K562 (cell line): Measurements from ENCODE around the gene PYGM. TPM values are rescaled to one million over a fixed set of nuclear protein-coding genes. Genes with fewer than 3 reads are reported as not detected.

Experiments used
- ARID2 ChIP-seq: fragments of 450-650 bp; IDR thresholded peaks from 2 replicates; pipeline ENCODE4 v1.6.1; 2017; ENCODE audit warnings: antibody characterized with exemption, mild to moderate bottlenecking
- ATF7 ChIP-seq: fragments of 450-650 bp; IDR thresholded peaks from 2 replicates; pipeline ENCODE4 v1.7.1; 2014; ENCODE audit warnings: mild to moderate bottlenecking, moderate library complexity
- CBX2 ChIP-seq: fragments of 200-600 bp; sonication (generic); IDR thresholded peaks from one replicate; pipeline ENCODE4 v1.6.1; 2012; ENCODE audit warnings: mild to moderate bottlenecking, low read length, inconsistent platforms; ENCODE audit not compliant: insufficient read depth, poor library complexity, severe bottlenecking
- CTCF ChIP-seq, 3 experiments: IDR thresholded peaks in 2 of 3; conservative IDR thresholded peaks in 1 of 3; 2 replicates each; pipeline ENCODE4 v1.5.1; 2011 to 2012; ENCODE audit warnings: low read length in 3 of 3, mild to moderate bottlenecking in 3 of 3, control low read depth in 2 of 3, improper control_type of control experiment in 1 of 3, inconsistent platforms in 1 of 3, low read depth in 1 of 3, mixed read lengths in 1 of 3, moderate library complexity in 1 of 3; ENCODE audit not compliant: insufficient read depth in 2 of 3
- E2F6 ChIP-seq, 2 experiments: IDR thresholded peaks; 2 replicates each; pipeline ENCODE4 v1.6.1; 2011; ENCODE audit warnings: borderline replicate concordance in 1 of 2, control low read depth in 1 of 2, low read depth in 1 of 2, low read length in 1 of 2, mild to moderate bottlenecking in 1 of 2, mixed read lengths in 1 of 2, moderate library complexity in 1 of 2; ENCODE audit not compliant: insufficient read depth in 1 of 2, insufficient read length in 1 of 2, poor library complexity in 1 of 2, severe bottlenecking in 1 of 2; ENCODE audit errors: extremely low read depth in 1 of 2
- HNRNPK ChIP-seq: fragments of 200-400 bp; formaldehyde crosslinking; IDR thresholded peaks from one replicate; pipeline ENCODE4 v1.6.1; 2018; ENCODE audit warnings: mild to moderate bottlenecking, low read depth, low read length; ENCODE audit not compliant: poor library complexity, severe bottlenecking
- HNRNPL ChIP-seq: fragments of 200-400 bp; formaldehyde crosslinking; IDR thresholded peaks from 2 replicates; pipeline ENCODE4 v1.6.1; 2017; ENCODE audit warnings: low read depth, mild to moderate bottlenecking, low read length
- KDM2B ChIP-seq: fragments of 250-450 bp; sonication (Bioruptor Pico); IDR thresholded peaks from 2 replicates; pipeline ENCODE4 v1.8.0; 2021; ENCODE audit warnings: mild to moderate bottlenecking, moderate library complexity
- MXI1 ChIP-seq: IDR thresholded peaks from 2 replicates; pipeline ENCODE4 v1.6.1; 2011; ENCODE audit warnings: low read depth, mild to moderate bottlenecking, improper control_type of control experiment, low read length
- MYBL2 ChIP-seq, 2 experiments: fragments of 450-650 bp in 1 of 2; sonication (generic) in 1 of 2; formaldehyde crosslinking in 1 of 2; IDR thresholded peaks; 2 replicates each; pipeline versions ENCODE4 v1.6.1 to v1.8.1; 2017 to 2022; ENCODE audit warnings: borderline replicate concordance in 1 of 2, inconsistent platforms in 1 of 2, low read depth in 1 of 2, mild to moderate bottlenecking in 1 of 2, missing genetic modification reagents in 1 of 2, moderate library complexity in 1 of 2
- RBM25 ChIP-seq: fragments of 200-400 bp; formaldehyde crosslinking; IDR thresholded peaks from 2 replicates; pipeline ENCODE4 v1.6.1; 2018; ENCODE audit warnings: low read length, low read depth, moderate library complexity; ENCODE audit not compliant: severe bottlenecking
- RBM34 ChIP-seq: fragments of 200-400 bp; formaldehyde crosslinking; IDR thresholded peaks from 2 replicates; pipeline ENCODE4 v1.6.1; 2018; ENCODE audit warnings: low read length, borderline replicate concordance; ENCODE audit not compliant: insufficient read depth
- SAFB ChIP-seq: fragments of 200-400 bp; formaldehyde crosslinking; IDR thresholded peaks from 2 replicates; pipeline ENCODE4 v1.6.1; 2017; ENCODE audit warnings: low read depth, low read length, borderline replicate concordance
- SP1 ChIP-seq: sonication (generic); formaldehyde crosslinking; IDR thresholded peaks from 2 replicates; pipeline ENCODE4 v1.8.1; 2022; ENCODE audit warnings: mild to moderate bottlenecking, missing genetic modification reagents
- TBP ChIP-seq: optimal IDR thresholded peaks from 2 replicates; pipeline ENCODE3; 2011; ENCODE audit warnings: low read depth, low read length, improper control_type of control experiment
- VEZF1 ChIP-seq: fragments of 200-800 bp; sonication (Bioruptor generic); IDR thresholded peaks from 2 replicates; pipeline ENCODE4 v1.6.1; 2017; ENCODE audit warnings: missing genetic modification characterization, missing compliant biosample characterization
- polyA plus RNA-seq, 8 experiments: library from polyadenylated mRNA; depleted of rRNA in 4 of 8; stranded (reverse) in 5 of 8; unstranded in 3 of 8; fragments of >200 nt; fragmentation: Nextera tagmentation in 2 of 8; fragmentation: Illumina TruSeq in 1 of 8; extraction: Ambion mirVana in 2 of 8; extraction: Trizol in 1 of 8; gene quantifications; 2 replicates each; pipeline versions ENCODE4 v1.2.1 to v1.2.3, GENCODE V29; 2011 to 2014; ENCODE audit warnings: inconsistent platforms in 1 of 8, missing spikeins in 1 of 8
- total RNA-seq, 7 experiments: library from RNA; depleted of rRNA in 6 of 7; stranded (reverse); fragments of >200 nt in 6 of 7; fragmentation: Illumina TruSeq in 2 of 7; extraction: Trizol in 2 of 7; gene quantifications; 2 replicates each; pipeline versions ENCODE4 v1.2.1 to v1.2.3, GENCODE V29; 2011 to 2021; ENCODE audit warnings: low replicate concordance in 1 of 7
- TF ChIP-seq, protein P1 (sequence below): fragments of 450-650 bp; formaldehyde crosslinking; IDR thresholded peaks from 2 replicates; pipeline ENCODE4 v1.4.0; 2020; ENCODE audit warnings: mild to moderate bottlenecking, moderate library complexity
- TF ChIP-seq, protein P2 (sequence below): fragments of 450-650 bp; IDR thresholded peaks from 2 replicates; pipeline ENCODE4 v1.6.1; 2016

Gene PYGM
- total and polyA plus RNA-seq, 9 of the 15 experiments (the other 6 are each of a cell fraction or from before 2014, with no cell fraction given), result 0.07 to 1.5 (median 0.68) TPM

DNA sequence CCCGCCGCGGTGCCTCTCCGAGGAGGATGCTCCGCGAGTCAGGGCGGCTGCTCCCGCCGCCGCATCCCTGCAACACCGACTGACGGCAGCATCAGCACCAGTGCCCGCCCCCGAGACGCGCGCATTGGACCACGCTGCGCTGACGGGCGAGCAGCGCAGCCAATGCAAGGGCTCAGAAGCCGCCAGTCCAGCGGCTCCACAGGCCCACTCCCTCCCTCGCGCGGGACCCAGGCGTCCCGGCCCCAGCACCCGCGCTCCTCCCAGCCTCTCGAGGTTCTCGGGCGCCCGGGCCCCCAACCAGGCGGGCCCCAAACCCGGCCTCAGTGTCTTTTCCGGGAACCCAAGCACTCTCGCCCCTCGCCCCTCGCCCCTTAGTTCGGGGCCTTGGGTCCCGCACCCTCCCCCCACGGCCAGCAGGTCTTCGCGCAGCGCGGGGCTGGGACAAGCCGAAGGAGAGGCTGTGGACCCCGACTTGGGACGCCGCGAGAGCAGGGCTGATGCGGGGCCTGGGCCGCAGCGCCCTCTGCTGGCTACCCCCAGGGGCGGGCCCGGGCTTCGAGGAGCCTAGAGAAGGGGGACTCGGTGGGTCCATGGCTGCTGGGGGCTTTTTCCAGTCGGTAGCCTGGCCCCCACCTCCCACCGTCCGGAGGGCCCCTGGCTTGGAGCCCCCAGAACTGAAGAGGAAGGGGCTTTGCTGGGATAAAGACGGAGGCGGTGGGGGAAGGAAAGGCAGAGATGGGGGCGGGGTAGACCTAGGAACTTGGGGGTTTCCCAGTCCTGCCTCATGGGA lies 36.5 kb downstream of the PYGM start, which contains the start of gene NRXN2 (continued):
- TF ChIP-seq VEZF1 (CRISPR knock-in tag) (peak; percentile 34; the same call in 1 of the 2 replicates), E2F6 (IDR thresholded peaks at IDR 0.05; ENCODE audit: borderline replicate concordance in 1 of 2, extremely low read depth in 1 of 2, insufficient read depth in 1 of 2, insufficient read length in 1 of 2, low read depth in 1 of 2, low read length in 1 of 2, poor library complexity in 1 of 2, severe bottlenecking in 1 of 2) (peak in 1 of 2 experiments; percentile 27), CBX2 (no peak), RBM34 (no peak), SP1 (CRISPR knock-in tag) (peak; percentile 73), RBM25 (peak; percentile 100), CTCF (IDR thresholded peaks at IDR 0.05 in 2 of 3, conservative IDR thresholded peaks at IDR 0.05 in 1 of 3; ENCODE audit: insufficient read depth in 2 of 3, low read depth in 1 of 3, low read length in 3 of 3) (peak; percentile 85 to 89 (median 88)), MYBL2 (IDR thresholded peaks at IDR 0.05; ENCODE audit: low read depth) (no peak), MYBL2 (CRISPR knock-in tag; IDR thresholded peaks at IDR 0.05; ENCODE audit: borderline replicate concordance) (no peak), KDM2B (CRISPR knock-in tag) (peak; percentile 75; the same call in 1 of the 2 replicates), ATF7 (0 out of 2 replicates have a peak, but pooled peaks have one; percentile 27), HNRNPK (peak; percentile 16), ARID2 (peak; percentile 65; the same call in 1 of the 2 replicates), HNRNPL (0 out of 2 replicates have a peak, but pooled peaks have one; percentile 30), SAFB (0 out of 2 replicates have a peak, but pooled peaks have one; percentile 23), TBP (no peak), MXI1 (no peak)
- TF ChIP-seq, protein P1, sequence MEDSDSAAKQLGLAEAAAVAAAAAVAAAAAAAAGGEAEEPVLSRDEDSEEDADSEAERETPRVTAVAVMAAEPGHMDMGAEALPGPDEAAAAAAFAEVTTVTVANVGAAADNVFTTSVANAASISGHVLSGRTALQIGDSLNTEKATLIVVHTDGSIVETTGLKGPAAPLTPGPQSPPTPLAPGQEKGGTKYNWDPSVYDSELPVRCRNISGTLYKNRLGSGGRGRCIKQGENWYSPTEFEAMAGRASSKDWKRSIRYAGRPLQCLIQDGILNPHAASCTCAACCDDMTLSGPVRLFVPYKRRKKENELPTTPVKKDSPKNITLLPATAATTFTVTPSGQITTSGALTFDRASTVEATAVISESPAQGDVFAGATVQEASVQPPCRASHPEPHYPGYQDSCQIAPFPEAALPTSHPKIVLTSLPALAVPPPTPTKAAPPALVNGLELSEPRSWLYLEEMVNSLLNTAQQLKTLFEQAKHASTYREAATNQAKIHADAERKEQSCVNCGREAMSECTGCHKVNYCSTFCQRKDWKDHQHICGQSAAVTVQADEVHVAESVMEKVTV (CRISPR knock-in tag), result peak; percentile 73
- TF ChIP-seq, protein P2, sequence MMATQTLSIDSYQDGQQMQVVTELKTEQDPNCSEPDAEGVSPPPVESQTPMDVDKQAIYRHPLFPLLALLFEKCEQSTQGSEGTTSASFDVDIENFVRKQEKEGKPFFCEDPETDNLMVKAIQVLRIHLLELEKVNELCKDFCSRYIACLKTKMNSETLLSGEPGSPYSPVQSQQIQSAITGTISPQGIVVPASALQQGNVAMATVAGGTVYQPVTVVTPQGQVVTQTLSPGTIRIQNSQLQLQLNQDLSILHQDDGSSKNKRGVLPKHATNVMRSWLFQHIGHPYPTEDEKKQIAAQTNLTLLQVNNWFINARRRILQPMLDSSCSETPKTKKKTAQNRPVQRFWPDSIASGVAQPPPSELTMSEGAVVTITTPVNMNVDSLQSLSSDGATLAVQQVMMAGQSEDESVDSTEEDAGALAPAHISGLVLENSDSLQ, result peak; percentile 98
